ENCODE measurements around the gene DNAH2. TPM values are rescaled to one million over a fixed set of nuclear protein-coding genes. Genes with fewer than 3 reads are reported as not detected.

DNAH2 gene
- total RNA-seq, 1 experiment from 2014 or later, result 2.0 TPM

DNA sequence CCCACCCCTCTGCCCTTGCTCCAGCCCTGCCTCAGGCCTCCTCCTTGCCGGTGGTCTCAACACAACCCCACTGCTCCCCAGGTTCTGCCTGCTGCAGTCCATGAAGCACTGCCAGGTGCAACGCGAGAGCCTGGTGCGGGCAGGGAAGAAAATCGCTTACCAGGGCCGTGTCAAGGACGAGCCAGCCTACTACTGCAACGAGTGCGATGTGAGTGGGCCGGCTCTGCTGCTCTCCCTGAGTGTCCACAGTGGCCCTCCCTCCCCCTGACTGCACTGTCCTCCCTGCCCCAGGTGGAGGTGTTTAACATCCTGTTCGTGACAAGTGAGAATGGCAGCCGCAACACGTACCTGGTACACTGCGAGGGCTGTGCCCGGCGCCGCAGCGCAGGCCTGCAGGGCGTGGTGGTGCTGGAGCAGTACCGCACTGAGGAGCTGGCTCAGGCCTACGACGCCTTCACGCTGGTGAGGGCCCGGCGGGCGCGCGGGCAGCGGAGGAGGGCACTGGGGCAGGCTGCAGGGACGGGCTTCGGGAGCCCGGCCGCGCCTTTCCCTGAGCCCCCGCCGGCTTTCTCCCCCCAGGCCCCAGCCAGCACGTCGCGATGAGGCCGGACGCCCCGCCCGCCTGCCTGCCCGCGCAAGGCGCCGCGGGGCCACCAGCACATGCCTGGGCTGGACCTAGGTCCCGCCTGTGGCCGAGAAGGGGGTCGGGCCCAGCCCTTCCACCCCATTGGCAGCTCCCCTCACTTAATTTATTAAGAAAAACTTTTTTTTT, 135.6 kb downstream of the DNAH2 start:
- H3K36me3 ChIP-seq (ENCODE audit: control insufficient read depth in 1 of 2, insufficient read depth in 2 of 2, low read length in 2 of 2), result peaks cover 18 to 27% of the 10 kb centered on the region in 2 experiments
- peaks cover 42% of the 10 kb centered on the region for H3K79me2 ChIP-seq (ENCODE audit: insufficient read depth, low read length)
- CTCF ChIA-PET, result interaction anchor here (0.5 kb wide), 1 partner anchor 27 kb away, joined by 3 read pairs; no protein-coding TSS in a partner anchor
- no peak overlapping the region for H3K9ac ChIP-seq (ENCODE audit: low read length)
- H3K27me3 ChIP-seq (ENCODE audit: insufficient read depth, low read length), result no peaks in the 10 kb centered on the region
- POLR2A ChIA-PET, result no interaction called here
- no peaks in the 10 kb centered on the region for H3K9me3 ChIP-seq (ENCODE audit: control insufficient read depth in 1 of 2, insufficient read depth in 1 of 2, low read depth in 1 of 2, low read length in 2 of 2)
- H2AFZ ChIP-seq (ENCODE audit: low read depth, low read length, poor library complexity, severe bottlenecking), result no peak overlapping the region
- DNase-seq (ENCODE audit: low read depth, low spot score), result no peak
- intact Hi-C loops (cut with micrococcal nuclease), result no loop called here
- no peak overlapping the region for H3K4me3 ChIP-seq (replicated peaks in 1 of 2; ENCODE audit: low read depth in 1 of 2, low read length in 2 of 2)
- no peak for ATAC-seq
- no peak overlapping the region for H3K4me2 ChIP-seq (ENCODE audit: low read length)
- no peaks in the 10 kb centered on the region for H3K9me2 ChIP-seq (ENCODE audit: insufficient read depth)
- BruUV-seq (replicated peaks), result no TSS peak
- H3K27ac ChIP-seq (ENCODE audit: low read depth, low read length), result no peak overlapping the region
- RAD21 ChIA-PET (ENCODE audit: low non-redundant PET in 1 of 2, low total read pairs in 2 of 2, uncharacterized antibody in 2 of 2, unreplicated experiment in 2 of 2), result no interaction called here
- H3K4me1 ChIP-seq (ENCODE audit: control insufficient read depth in 1 of 2, insufficient read depth in 2 of 2, low read length in 2 of 2), result peaks cover 20 to 43% of the 10 kb centered on the region in 2 experiments
- TF ChIP-seq ZFX (IDR thresholded peaks at IDR 0.05), result no peak
- no peak for TF ChIP-seq CBX3 (IDR thresholded peaks at IDR 0.05; ENCODE audit: low read depth)
- no peak for TF ChIP-seq ELF1 (IDR thresholded peaks at IDR 0.05; ENCODE audit: borderline replicate concordance, low read depth)
- TF ChIP-seq TCF7L2 (IDR thresholded peaks at IDR 0.05; ENCODE audit: borderline replicate concordance, extremely low read depth, insufficient read depth, insufficient read length), result no peak
- TF ChIP-seq, protein P1, sequence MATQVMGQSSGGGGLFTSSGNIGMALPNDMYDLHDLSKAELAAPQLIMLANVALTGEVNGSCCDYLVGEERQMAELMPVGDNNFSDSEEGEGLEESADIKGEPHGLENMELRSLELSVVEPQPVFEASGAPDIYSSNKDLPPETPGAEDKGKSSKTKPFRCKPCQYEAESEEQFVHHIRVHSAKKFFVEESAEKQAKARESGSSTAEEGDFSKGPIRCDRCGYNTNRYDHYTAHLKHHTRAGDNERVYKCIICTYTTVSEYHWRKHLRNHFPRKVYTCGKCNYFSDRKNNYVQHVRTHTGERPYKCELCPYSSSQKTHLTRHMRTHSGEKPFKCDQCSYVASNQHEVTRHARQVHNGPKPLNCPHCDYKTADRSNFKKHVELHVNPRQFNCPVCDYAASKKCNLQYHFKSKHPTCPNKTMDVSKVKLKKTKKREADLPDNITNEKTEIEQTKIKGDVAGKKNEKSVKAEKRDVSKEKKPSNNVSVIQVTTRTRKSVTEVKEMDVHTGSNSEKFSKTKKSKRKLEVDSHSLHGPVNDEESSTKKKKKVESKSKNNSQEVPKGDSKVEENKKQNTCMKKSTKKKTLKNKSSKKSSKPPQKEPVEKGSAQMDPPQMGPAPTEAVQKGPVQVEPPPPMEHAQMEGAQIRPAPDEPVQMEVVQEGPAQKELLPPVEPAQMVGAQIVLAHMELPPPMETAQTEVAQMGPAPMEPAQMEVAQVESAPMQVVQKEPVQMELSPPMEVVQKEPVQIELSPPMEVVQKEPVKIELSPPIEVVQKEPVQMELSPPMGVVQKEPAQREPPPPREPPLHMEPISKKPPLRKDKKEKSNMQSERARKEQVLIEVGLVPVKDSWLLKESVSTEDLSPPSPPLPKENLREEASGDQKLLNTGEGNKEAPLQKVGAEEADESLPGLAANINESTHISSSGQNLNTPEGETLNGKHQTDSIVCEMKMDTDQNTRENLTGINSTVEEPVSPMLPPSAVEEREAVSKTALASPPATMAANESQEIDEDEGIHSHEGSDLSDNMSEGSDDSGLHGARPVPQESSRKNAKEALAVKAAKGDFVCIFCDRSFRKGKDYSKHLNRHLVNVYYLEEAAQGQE (IDR thresholded peaks at IDR 0.05; ENCODE audit: low read depth), result no peak
- no peak for TF ChIP-seq SRF (IDR thresholded peaks at IDR 0.05; ENCODE audit: low read depth)
- no peak for TF ChIP-seq SP1 (IDR thresholded peaks at IDR 0.05; ENCODE audit: low read depth)
- no peak for TF ChIP-seq EZH2phosphoT487 (IDR thresholded peaks at IDR 0.05; ENCODE audit: borderline replicate concordance)
- TF ChIP-seq YY1 (IDR thresholded peaks at IDR 0.05; ENCODE audit: extremely low read depth, insufficient replicate concordance, low read depth, low read length), result no peak
- TF ChIP-seq POLR2AphosphoS5 (IDR thresholded peaks at IDR 0.05; ENCODE audit: low read depth, low read length), result no peak
- TF ChIP-seq SIN3A (IDR thresholded peaks at IDR 0.05; ENCODE audit: low read depth), result no peak
- TF ChIP-seq ZNF274 (IDR thresholded peaks at IDR 0.05; ENCODE audit: low read depth, low read length), result no peak
- no peak for TF ChIP-seq EZH2 (IDR thresholded peaks at IDR 0.05)
- no peak for TF ChIP-seq FOSL1 (IDR thresholded peaks at IDR 0.05; ENCODE audit: low read depth)
- no peak for TF ChIP-seq JUND (IDR thresholded peaks at IDR 0.05)
- TF ChIP-seq POLR2A (IDR thresholded peaks at IDR 0.05; ENCODE audit: borderline replicate concordance, extremely low read depth, insufficient read depth, insufficient read length), result no peak
- TF ChIP-seq, protein P2, sequence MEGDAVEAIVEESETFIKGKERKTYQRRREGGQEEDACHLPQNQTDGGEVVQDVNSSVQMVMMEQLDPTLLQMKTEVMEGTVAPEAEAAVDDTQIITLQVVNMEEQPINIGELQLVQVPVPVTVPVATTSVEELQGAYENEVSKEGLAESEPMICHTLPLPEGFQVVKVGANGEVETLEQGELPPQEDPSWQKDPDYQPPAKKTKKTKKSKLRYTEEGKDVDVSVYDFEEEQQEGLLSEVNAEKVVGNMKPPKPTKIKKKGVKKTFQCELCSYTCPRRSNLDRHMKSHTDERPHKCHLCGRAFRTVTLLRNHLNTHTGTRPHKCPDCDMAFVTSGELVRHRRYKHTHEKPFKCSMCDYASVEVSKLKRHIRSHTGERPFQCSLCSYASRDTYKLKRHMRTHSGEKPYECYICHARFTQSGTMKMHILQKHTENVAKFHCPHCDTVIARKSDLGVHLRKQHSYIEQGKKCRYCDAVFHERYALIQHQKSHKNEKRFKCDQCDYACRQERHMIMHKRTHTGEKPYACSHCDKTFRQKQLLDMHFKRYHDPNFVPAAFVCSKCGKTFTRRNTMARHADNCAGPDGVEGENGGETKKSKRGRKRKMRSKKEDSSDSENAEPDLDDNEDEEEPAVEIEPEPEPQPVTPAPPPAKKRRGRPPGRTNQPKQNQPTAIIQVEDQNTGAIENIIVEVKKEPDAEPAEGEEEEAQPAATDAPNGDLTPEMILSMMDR (IDR thresholded peaks at IDR 0.05 in 2 of 3, conservative IDR thresholded peaks at IDR 0.05 in 1 of 3; ENCODE audit: borderline replicate concordance in 1 of 3, insufficient read depth in 1 of 3, low read depth in 2 of 3, low read length in 2 of 3), result no peak
- TF ChIP-seq CEBPB (IDR thresholded peaks at IDR 0.05; ENCODE audit: low read depth), result no peak
- TF ChIP-seq, protein P3, sequence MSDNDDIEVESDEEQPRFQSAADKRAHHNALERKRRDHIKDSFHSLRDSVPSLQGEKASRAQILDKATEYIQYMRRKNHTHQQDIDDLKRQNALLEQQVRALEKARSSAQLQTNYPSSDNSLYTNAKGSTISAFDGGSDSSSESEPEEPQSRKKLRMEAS (IDR thresholded peaks at IDR 0.05), result no peak
- no peak for TF ChIP-seq EGR1 (IDR thresholded peaks at IDR 0.05; ENCODE audit: low read depth)
- H4K20me1 ChIP-seq (ENCODE audit: insufficient read depth), result no peaks in the 10 kb centered on the region
